Natural killer cell treated with Interleukin-12 subunit alpha and Interleukin-12 subunit beta and Interleukin-15 and Interleukin-18, amount 100 ng/mL, for 72 hours (primary cell): ENCODE results near the gene BRI3. TPM values are rescaled to one million over a fixed set of nuclear protein-coding genes. Genes with fewer than 3 reads are reported as not detected.
"Not testable (repeated sequence)": the region's sequence is repeated elsewhere in the genome, so short reads cannot be mapped to it uniquely, and the experiment has no call there.

Source experiments
- ATAC-seq, 2 donors: fragments of 150-1000 bp; cut with Tn5 transposase in 1 of 2; sonication (Bioruptor Pico), chemical (Tn5 transposase) in 1 of 2; 2 replicates each; pipeline ENCODE4 v1.10.0; 2021
- DNase-seq: peaks from one replicate; pipeline ENCODE4 v3.0.0; 2022; ENCODE audit warnings: low spot score
- H3K27ac Mint-ChIP-seq, 2 donors: 1 replicate in 1 of 2; 2 replicates in 1 of 2; pipeline ENCODE4 v1.8.0; 2022; ENCODE audit warnings: mixed read lengths in 2 of 2, mild to moderate bottlenecking in 1 of 2, moderate library complexity in 1 of 2
- H3K27me3 Mint-ChIP-seq, 2 donors: 1 replicate in 1 of 2; 2 replicates in 1 of 2; pipeline ENCODE4 v1.8.0; 2022; ENCODE audit warnings: mixed read lengths in 2 of 2
- H3K36me3 Mint-ChIP-seq: one replicate; pipeline ENCODE4 v1.8.0; 2022; ENCODE audit warnings: mixed read lengths
- H3K4me1 Mint-ChIP-seq, 2 donors: 1 replicate in 1 of 2; 2 replicates in 1 of 2; pipeline ENCODE4 v1.8.0; 2022; ENCODE audit warnings: low read depth in 2 of 2, mixed read lengths in 2 of 2, mild to moderate bottlenecking in 1 of 2
- H3K4me3 Mint-ChIP-seq: one replicate; pipeline ENCODE4 v1.8.0; 2022; ENCODE audit warnings: mixed read lengths
- H3K9me3 Mint-ChIP-seq: 2 replicates; pipeline ENCODE4 v1.8.0; 2022; ENCODE audit warnings: mixed read lengths
- total RNA-seq, 2 donors: library from RNA; stranded (reverse); gene quantifications; one replicate each; pipeline ENCODE4 v1.2.3, GENCODE V29; 2022

Gene BRI3
- total RNA-seq, 2 donors from 2014 or later = 40.3 to 48.6 TPM

GRCh38 chr7:98300595-98301372 lies 19.3 kb downstream of the BRI3 start:
- Mint-ChIP-seq H3K4me3 (no peak overlapping the region), H3K27me3 (no peaks in the 10 kb centered on the region), H3K36me3 (no peaks in the 10 kb centered on the region), H3K4me1 (peaks cover 0 to 4% of the 10 kb centered on the region in 2 donors), H3K27ac (no peak overlapping the region), H3K9me3 (no peaks in the 10 kb centered on the region)
- ATAC-seq = no peak
- DNase-seq = no peak

DNA sequence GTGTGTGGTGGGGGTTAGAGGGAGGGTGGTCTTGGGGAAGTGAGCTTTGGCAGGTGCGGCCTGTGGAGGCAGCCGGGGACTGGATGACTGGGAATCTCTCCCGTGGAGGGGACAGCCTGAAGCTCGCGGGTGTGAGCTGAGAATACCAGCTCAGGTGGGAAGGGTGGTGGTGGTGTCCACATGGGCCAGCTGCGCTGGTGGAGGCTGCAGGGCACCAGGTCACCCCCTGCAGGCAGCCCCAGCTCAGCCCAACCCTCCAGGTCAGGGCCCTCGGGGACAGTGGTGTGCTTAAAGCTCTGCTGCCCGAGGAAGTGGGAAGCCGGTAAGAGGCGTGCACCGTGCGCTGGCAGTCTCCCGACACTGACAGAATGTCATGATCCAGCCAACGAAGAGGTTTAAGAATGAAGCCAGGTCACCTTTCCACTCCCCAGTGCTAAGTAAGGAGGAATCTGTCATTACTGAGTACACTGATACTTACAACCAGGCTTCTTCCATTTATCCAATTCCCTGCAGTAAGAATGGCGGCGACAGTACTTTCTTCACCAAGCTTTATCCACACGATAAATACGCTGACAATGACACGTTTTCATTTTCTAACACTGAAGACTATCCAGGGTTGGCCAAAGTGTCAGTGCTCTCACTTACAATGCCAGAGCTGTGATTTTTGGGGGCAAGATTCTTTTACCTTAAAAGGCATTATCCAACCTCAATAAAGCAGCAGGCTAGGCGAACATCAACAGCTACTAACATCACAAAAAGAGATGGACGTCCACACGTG lies 20.4 kb downstream of the BRI3 start:
- DNase-seq = no peak
- Mint-ChIP-seq H3K4me3 (no peak overlapping the region), H3K4me1 (peaks cover 0 to 4% of the 10 kb centered on the region in 2 donors), H3K36me3 (no peaks in the 10 kb centered on the region), H3K27me3 (no peaks in the 10 kb centered on the region), H3K27ac (no peak overlapping the region), H3K9me3 (no peaks in the 10 kb centered on the region)
- ATAC-seq = no peak

DNA sequence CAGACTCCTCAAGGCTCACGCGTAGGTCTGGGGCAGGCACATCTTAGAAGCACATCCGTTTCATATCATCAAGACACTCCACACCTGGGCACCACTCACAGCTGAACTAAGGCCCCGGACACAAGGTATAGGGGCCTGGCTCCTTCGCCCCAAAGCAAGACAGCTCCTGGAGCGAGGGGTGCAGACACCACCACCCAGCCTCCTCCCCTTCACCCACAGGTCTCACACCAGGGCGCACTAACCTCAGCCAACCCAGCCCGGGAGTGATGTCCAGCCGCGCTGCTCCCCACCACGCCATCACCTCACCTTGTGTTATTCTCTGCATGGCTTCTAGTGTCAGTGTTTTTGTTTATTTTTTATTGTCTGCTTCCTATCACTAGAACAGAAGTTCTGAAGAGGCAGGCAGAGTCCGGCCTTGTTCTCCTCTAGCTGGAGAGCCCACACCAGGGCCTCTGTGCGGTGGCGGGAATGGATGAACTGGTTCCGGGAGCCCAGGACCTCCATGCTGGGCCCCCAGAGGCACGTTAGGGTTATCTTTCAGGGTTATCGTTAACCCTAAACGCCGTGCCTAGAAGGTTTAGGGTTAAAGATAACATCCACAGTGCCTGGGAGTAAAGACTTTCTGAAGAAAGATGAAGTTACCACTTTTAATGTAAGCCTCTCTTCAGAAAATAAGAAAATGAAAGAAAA lies 21.8 kb downstream of the BRI3 start:
- Mint-ChIP-seq H3K27me3 (no peaks in the 10 kb centered on the region), H3K4me1 (peaks cover 0 to 4% of the 10 kb centered on the region in 2 donors), H3K36me3 (no peaks in the 10 kb centered on the region), H3K4me3 (no peak overlapping the region), H3K9me3 (no peaks in the 10 kb centered on the region), H3K27ac (peak overlapping the region in 1 of 2 donors; percentile 32)
- ATAC-seq (no peak), DNase-seq (no peak)

GRCh38 chr7:98303906-98304305 lies 22.4 kb downstream of the BRI3 start:
- ATAC-seq (no peak), DNase-seq (no peak)
- H3K36me3 Mint-ChIP-seq = no peaks in the 10 kb centered on the region
- peaks cover 0 to 4% of the 10 kb centered on the region in 2 donors for H3K4me1 Mint-ChIP-seq
- H3K4me3 Mint-ChIP-seq = no peak overlapping the region
- H3K9me3 Mint-ChIP-seq = no peaks in the 10 kb centered on the region
- H3K27me3 Mint-ChIP-seq = no peaks in the 10 kb centered on the region
- H3K27ac Mint-ChIP-seq = no peak overlapping the region

DNA sequence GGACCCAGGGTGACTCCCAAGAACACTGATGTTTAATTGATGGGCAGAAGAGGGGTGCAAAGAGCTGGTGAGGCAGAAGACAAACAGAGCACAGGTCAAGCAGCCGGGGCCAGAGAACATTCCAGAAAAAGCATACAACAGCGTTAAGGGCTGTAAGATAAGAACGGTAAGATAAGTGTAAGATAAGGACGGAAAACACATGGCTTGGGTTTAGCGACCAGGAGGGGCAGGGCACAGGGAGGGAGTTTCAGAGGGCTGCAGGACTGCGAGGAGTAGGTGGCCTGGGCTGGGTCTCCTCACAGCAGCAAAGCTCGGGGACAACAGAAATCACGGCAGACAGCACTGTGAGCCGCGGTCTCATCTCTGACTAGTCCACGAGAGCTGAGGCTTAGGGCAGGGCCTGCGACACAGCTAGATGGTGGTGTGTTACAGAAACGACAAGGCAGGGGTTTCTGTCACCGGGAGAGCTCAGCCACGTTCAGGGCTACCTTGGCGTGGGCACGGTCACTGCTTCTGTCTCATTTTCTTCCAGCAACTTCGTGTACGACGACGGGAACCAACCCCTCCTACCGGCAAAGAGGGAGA lies 24.6 kb downstream of the BRI3 start:
- Mint-ChIP-seq H3K4me1 (peaks cover 0 to under 1% of the 10 kb centered on the region in 2 donors), H3K27ac (no peak overlapping the region), H3K4me3 (no peak overlapping the region), H3K27me3 (no peaks in the 10 kb centered on the region), H3K36me3 (no peaks in the 10 kb centered on the region), H3K9me3 (no peaks in the 10 kb centered on the region)
- ATAC-seq (no peak), DNase-seq (no peak)

GRCh38 chr7:98307971-98308466 lies 26.5 kb downstream of the BRI3 start:
- DNase-seq = no peak
- H3K27ac Mint-ChIP-seq = no peak overlapping the region
- no peaks in the 10 kb centered on the region for H3K27me3 Mint-ChIP-seq
- no peaks in the 10 kb centered on the region for H3K4me1 Mint-ChIP-seq
- ATAC-seq = no peak
- H3K9me3 Mint-ChIP-seq = no peaks in the 10 kb centered on the region
- H3K4me3 Mint-ChIP-seq = no peak overlapping the region
- H3K36me3 Mint-ChIP-seq = no peaks in the 10 kb centered on the region

DNA sequence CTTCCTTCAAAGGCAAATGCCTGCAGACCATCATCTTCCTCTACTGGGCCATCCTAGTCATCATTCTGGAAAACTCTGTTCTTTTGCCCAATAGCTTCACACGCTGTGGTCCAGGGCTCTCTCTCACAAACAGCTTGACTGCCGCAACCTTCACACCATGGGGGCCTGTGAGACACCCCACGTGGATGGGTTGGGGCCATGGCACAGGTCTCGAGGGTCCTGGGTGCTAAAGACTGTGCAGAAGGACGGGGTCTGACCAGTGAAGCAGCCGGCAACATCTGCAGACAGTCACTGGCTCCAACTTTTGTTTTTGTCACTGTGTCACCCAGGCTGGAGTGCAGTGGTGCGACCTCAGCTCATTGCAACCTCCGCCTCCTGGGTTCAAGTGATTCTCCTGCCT lies 28.1 kb downstream of the BRI3 start:
- Mint-ChIP-seq H3K27ac (no peak overlapping the region), H3K27me3 (no peaks in the 10 kb centered on the region), H3K36me3 (no peaks in the 10 kb centered on the region), H3K9me3 (no peaks in the 10 kb centered on the region), H3K4me3 (no peak overlapping the region), H3K4me1 (no peaks in the 10 kb centered on the region)
- no peak for DNase-seq
- no peak for ATAC-seq

- no peak for ATAC-seq
- no peak for DNase-seq
- no peaks in the 10 kb centered on the region for H3K36me3 Mint-ChIP-seq
- no peaks in the 10 kb centered on the region for H3K27me3 Mint-ChIP-seq
- no peaks in the 10 kb centered on the region for H3K9me3 Mint-ChIP-seq
- no peaks in the 10 kb centered on the region for H3K4me1 Mint-ChIP-seq
- no peak overlapping the region for H3K4me3 Mint-ChIP-seq
- no peak overlapping the region for H3K27ac Mint-ChIP-seq
Observed at GRCh38 chr7:98312201-98312600, 30.7 kb downstream of the BRI3 start.

DNA sequence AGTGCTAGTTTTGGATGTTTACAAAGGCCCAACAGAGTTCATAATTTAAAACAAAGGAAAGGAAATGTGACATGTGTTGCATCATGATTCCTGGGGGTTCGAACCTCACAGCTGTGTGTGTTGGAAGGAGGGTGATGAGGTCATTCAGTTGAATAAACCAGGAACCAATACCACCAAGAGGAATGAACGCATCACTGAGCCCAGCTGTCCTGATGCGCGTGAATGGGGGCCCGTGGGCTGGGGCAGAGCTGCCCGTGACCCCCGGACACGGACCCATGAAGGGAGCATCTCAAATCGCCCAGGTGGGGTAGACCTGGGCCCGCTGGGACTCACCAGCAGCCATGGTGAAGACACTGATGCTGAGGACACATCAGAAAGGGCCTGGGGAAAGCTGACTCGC lies 33.0 kb downstream of the BRI3 start:
- ATAC-seq = no peak
- DNase-seq = no peak
- Mint-ChIP-seq H3K27me3 (no peaks in the 10 kb centered on the region), H3K4me1 (peaks cover 0 to 3% of the 10 kb centered on the region in 2 donors), H3K36me3 (no peaks in the 10 kb centered on the region), H3K9me3 (no peaks in the 10 kb centered on the region), H3K27ac (no peak overlapping the region), H3K4me3 (no peak overlapping the region)

DNA sequence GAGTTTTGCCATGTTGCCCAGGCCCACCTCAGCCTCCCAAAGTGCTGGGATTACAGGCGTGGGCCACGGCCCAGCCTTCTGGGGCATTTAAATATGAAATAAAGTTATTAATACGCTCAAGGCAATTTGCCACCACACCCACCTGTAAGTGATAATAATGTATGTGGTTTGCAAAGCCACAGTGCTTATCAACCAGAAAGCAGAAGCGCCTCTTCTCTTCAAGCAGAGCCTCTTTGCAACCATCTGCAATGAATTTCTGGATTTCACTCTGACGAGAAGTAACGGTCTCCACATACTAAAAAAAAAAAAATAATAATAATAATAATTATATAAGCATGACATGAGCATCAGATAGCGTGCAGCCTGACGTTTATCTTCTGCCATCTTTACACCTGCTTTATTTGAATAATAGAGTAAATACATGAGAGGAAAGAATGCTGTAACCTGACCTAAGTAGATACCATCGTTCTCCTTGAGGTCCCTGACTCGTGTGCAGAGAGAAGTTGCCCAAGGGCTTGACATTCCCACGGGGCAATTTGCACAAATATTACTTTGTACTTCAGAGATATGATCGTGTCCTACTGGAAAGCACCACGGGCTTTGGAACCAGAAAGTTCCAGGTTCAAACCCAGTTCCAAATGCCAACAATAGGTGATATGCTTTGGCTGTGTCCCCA lies 34.0 kb downstream of the BRI3 start:
- Mint-ChIP-seq H3K36me3 (no peaks in the 10 kb centered on the region), H3K9me3 (no peaks in the 10 kb centered on the region), H3K4me1 (peaks cover 0 to 3% of the 10 kb centered on the region in 2 donors), H3K27ac (no peak overlapping the region), H3K27me3 (no peaks in the 10 kb centered on the region), H3K4me3 (no peak overlapping the region)
- ATAC-seq (no peak), DNase-seq (no peak)

DNA sequence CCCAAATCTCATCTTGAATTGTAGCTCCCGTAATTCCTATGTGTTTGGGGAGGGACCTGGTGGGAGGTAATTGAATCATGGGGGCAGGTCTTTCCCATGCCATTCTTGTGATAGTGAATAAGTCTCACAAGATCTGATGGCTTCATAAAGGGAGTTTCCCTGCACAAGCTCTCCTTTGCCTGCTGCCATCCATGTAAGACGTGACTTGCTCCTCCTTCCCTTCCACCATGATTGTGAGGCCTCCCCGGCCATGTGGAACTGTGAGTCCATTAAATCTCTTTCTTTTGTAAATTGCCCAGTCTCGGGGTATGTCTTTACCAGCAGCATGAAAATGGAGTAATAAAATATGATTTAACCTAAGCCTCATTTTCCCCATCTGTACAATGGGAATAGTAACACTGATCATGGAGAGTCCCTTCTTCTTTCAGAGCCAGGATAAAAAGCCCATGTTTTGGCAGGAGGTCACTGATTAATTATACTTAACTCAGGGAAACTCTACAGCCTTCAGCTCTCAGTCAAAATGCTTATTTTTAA lies 34.6 kb downstream of the BRI3 start:
- H3K4me1 Mint-ChIP-seq, H3K4me3 Mint-ChIP-seq, H3K9me3 Mint-ChIP-seq, DNase-seq, H3K27ac Mint-ChIP-seq, H3K36me3 Mint-ChIP-seq, H3K27me3 Mint-ChIP-seq, ATAC-seq: not testable (repeated sequence)

- Mint-ChIP-seq H3K36me3 (no peaks in the 10 kb centered on the region), H3K9me3 (no peaks in the 10 kb centered on the region), H3K27me3 (no peaks in the 10 kb centered on the region), H3K4me1 (peaks cover 0 to 3% of the 10 kb centered on the region in 2 donors), H3K4me3 (no peak overlapping the region), H3K27ac (no peak overlapping the region)
- ATAC-seq = peak; percentile 28 to 32
- DNase-seq = no peak
Observed at GRCh38 chr7:98317366-98318040, 36.0 kb downstream of the BRI3 start.
